RPMI8226 (cell line): ENCODE results near the gene SMIM43.

ENCODE experiments used
- DNase-seq: peaks from one replicate; pipeline ENCODE4 v3.0.0-alpha.2; 2015

The SMIM43 gene

GRCh38 chr4:121764702-121765367 lies at the start of gene SMIM43:
TSS of gene SMIM43 (minus strand) at chr4:121765164. CDS start at chr4:121765105, 59 bp downstream.
- no peak for DNase-seq

- DNase-seq, result no peak
Observed at GRCh38 chr4:121814756-121815155, 49.8 kb upstream of the SMIM43 start.

GRCh38 chr4:121811122-121811521 lies 46.2 kb upstream of the SMIM43 start:
- no peak for DNase-seq

- no peak for DNase-seq
Observed at GRCh38 chr4:121806411-121806810, 41.4 kb upstream of the SMIM43 start.

- no peak for DNase-seq
Observed at GRCh38 chr4:121801715-121802075, 36.7 kb upstream of the SMIM43 start.

GRCh38 chr4:121800961-121801714 lies 36.2 kb upstream of the SMIM43 start, which contains the start of gene EXOSC9:
TSS of gene EXOSC9 (plus strand) at chr4:121801323. CDS start at chr4:121801425, 102 bp downstream.
- peak; percentile 91 for DNase-seq

GRCh38 chr4:121800638-121800960 lies 35.6 kb upstream of the SMIM43 start:
- no peak for DNase-seq

- DNase-seq, result no peak
Observed at GRCh38 chr4:121799867-121800501, 35.0 kb upstream of the SMIM43 start.

- DNase-seq, result peak; percentile 4
Observed at GRCh38 chr4:121799208-121799823, 34.4 kb upstream of the SMIM43 start.

- no peak for DNase-seq
Observed at GRCh38 chr4:121796283-121796682, 31.3 kb upstream of the SMIM43 start.

GRCh38 chr4:121794505-121795188 lies 29.7 kb upstream of the SMIM43 start:
- no peak for DNase-seq

GRCh38 chr4:121792966-121793365 lies 28.0 kb upstream of the SMIM43 start:
- DNase-seq, result no peak

GRCh38 chr4:121791481-121791880 lies 26.5 kb upstream of the SMIM43 start:
- no peak for DNase-seq

- no peak for DNase-seq
Observed at GRCh38 chr4:121790976-121791375, 26.0 kb upstream of the SMIM43 start.

- DNase-seq, result no peak
Observed at GRCh38 chr4:121789960-121790829, 25.2 kb upstream of the SMIM43 start.

- DNase-seq, result no peak
Observed at GRCh38 chr4:121789455-121789854, 24.5 kb upstream of the SMIM43 start.

- DNase-seq, result no peak
Observed at GRCh38 chr4:121788896-121789295, 23.9 kb upstream of the SMIM43 start.

- no peak for DNase-seq
Observed at GRCh38 chr4:121786221-121786620, 21.3 kb upstream of the SMIM43 start.

GRCh38 chr4:121785479-121785878 lies 20.5 kb upstream of the SMIM43 start:
- DNase-seq, result no peak

GRCh38 chr4:121784975-121785374 lies 20.0 kb upstream of the SMIM43 start:
- DNase-seq, result no peak

- no peak for DNase-seq
Observed at GRCh38 chr4:121784401-121784800, 19.4 kb upstream of the SMIM43 start.

- no peak for DNase-seq
Observed at GRCh38 chr4:121783210-121783609, 18.2 kb upstream of the SMIM43 start.
